ENCODE data around the gene MON2. TPM values are rescaled to one million over a fixed set of nuclear protein-coding genes. Genes with fewer than 3 reads are reported as not detected.

The MON2 gene
- total RNA-seq, 1 donor from 2014 or later = 33.1 TPM

DNA sequence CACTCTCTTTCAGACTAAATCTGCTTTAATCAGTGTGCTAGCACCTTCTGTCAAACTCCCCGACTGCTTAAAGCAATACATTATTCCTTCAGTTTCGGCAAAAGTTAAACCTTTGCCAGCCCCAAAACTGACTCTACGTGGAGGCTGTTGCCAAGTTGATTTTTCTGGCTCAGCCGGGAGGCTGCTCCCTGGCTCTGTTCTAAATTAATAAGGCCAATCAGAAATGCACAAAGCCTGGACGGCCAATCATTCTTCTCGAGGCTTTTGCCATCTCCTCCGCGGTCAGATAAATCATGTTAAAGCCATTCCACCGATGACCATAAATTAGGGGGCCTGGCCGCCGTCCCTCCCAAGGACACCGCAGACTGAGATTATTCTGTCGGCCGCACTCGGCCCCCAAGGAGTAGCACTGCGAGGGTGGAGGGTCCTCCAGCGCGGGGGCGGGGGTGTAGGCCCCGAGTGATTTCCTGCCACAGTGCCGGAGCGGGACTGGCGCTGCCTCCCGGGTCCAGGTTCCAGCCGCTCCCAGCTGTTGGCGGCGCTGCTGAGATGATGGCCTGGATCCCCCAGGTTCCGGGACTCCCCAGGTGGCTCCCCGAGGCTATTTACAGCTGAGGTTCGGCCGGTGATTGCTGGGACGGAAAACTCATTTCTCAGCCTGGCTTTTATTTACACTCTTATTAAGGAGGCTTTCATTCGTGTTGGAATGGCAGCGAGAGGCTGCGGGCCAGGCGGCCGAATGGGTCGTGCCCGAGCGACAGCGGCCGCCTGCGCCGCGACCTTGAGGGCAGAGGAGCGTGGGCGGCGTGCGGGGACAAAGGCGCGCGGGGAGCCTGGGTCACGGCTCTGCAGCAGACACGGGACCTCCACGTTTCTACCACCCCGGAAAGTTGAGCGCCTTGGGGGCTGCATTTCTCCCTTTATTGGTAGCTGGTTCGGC, 165.1 kb downstream of the MON2 start:
- Mint-ChIP-seq H3K4me1 (ENCODE audit: low read depth) (no peaks in the 10 kb centered on the region), H3K36me3 (ENCODE audit: low read depth) (peaks cover 1% of the 10 kb centered on the region), H3K27me3 (ENCODE audit: insufficient read depth) (peaks cover 81% of the 10 kb centered on the region), H3K27ac (no peak overlapping the region), H3K4me3 (peak overlapping the region; percentile 72), H3K9me3 (no peaks in the 10 kb centered on the region)
- no peak for DNase-seq (ENCODE audit: low spot score)
- intact Hi-C loops (cut with micrococcal nuclease) = loop anchor here (1.0 to 2.0 kb wide), 2 partner anchors 9 to 27 kb away; no protein-coding TSS in a partner anchor

- no peak for DNase-seq (ENCODE audit: low spot score)
- Mint-ChIP-seq H3K4me3 (peak overlapping the region; percentile 72), H3K9me3 (no peaks in the 10 kb centered on the region), H3K36me3 (ENCODE audit: low read depth) (peaks cover 1% of the 10 kb centered on the region), H3K27me3 (ENCODE audit: insufficient read depth) (peaks cover 82% of the 10 kb centered on the region), H3K27ac (no peak overlapping the region), H3K4me1 (ENCODE audit: low read depth) (no peaks in the 10 kb centered on the region)
- intact Hi-C loops (cut with micrococcal nuclease) = loop anchor here (1.0 kb wide), 1 partner anchor 8 kb away; no protein-coding TSS in a partner anchor
Observed at GRCh38 chr12:62632411-62632918, 165.8 kb downstream of the MON2 start.

GRCh38 chr12:62635649-62636048, 169.0 kb downstream of the MON2 start:
- intact Hi-C loops (cut with micrococcal nuclease) = no loop called here
- Mint-ChIP-seq H3K27me3 (ENCODE audit: insufficient read depth) (peaks cover 57% of the 10 kb centered on the region), H3K4me3 (no peak overlapping the region), H3K27ac (no peak overlapping the region), H3K9me3 (no peaks in the 10 kb centered on the region), H3K36me3 (ENCODE audit: low read depth) (peaks cover 1% of the 10 kb centered on the region), H3K4me1 (ENCODE audit: low read depth) (peaks cover 5% of the 10 kb centered on the region)
- no peak for DNase-seq (ENCODE audit: low spot score)

DNA sequence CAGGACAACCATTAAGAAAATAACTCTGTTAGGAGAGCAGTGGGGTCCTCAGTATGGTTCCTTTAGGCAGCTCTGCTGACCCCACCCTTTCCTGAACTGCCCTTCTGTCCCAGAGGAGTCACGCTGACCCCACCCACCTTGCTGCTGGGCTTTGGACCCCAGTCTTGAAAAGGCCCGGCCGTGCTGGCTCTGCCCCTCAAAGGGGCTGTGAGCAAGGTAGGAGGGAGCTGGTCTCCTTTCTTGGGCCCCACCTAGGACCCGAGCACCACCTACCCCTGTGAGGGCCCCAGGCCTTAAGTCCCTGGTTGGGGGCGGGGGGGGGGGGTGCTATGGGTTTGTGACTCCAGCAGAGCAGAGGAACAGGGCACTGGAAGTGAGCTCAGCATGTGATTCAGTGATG, 171.1 kb downstream of the MON2 start:
- H3K9me3 Mint-ChIP-seq = no peaks in the 10 kb centered on the region
- no peak for DNase-seq (ENCODE audit: low spot score)
- H3K4me1 Mint-ChIP-seq (ENCODE audit: low read depth) = peaks cover 17% of the 10 kb centered on the region
- H3K4me3 Mint-ChIP-seq = no peak overlapping the region
- no peak overlapping the region for H3K27ac Mint-ChIP-seq
- H3K27me3 Mint-ChIP-seq (ENCODE audit: insufficient read depth) = peaks cover 40% of the 10 kb centered on the region
- intact Hi-C loops (cut with micrococcal nuclease) = no loop called here
- H3K36me3 Mint-ChIP-seq (ENCODE audit: low read depth) = no peaks in the 10 kb centered on the region

DNA sequence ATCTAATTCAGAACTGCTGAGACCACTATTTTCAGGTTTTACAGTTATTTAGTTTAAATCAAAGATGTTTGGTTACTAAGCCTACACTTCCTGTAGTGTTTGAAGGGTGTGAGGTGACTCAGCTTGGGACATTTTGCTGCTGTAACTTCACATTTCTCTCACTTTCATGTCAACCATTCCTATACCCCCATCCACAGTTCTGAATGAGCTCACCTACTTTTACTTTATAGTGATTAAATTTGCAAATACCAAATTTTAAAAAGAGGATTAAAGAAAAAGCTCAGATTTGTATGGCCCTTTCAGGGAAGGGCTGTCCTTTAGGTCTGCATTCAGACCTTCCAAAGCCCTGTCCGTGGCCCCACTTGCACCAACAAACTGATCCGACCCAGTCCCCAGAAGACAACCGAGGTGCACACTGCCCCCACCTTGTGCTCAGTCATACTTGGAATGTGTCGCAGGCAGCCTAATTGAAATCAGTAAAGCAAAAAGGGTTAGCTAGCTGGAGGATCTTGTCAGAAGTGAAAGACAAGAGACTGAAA, 174.4 kb downstream of the MON2 start:
- Mint-ChIP-seq H3K4me3 (no peak overlapping the region), H3K27ac (peak overlapping the region; percentile 54), H3K36me3 (ENCODE audit: low read depth) (no peaks in the 10 kb centered on the region), H3K9me3 (no peaks in the 10 kb centered on the region), H3K27me3 (ENCODE audit: insufficient read depth) (peaks cover 18% of the 10 kb centered on the region), H3K4me1 (ENCODE audit: low read depth) (peaks cover 17% of the 10 kb centered on the region)
- DNase-seq (ENCODE audit: low spot score) = no peak
- intact Hi-C loops (cut with micrococcal nuclease) = loop anchor here (1.0 to 5.0 kb wide), 4 partner anchors 9 to 380 kb away; partner anchors contain the start of gene USP15

GRCh38 chr12:62642486-62642885, 175.9 kb downstream of the MON2 start:
- no peaks in the 10 kb centered on the region for H3K9me3 Mint-ChIP-seq
- intact Hi-C loops (cut with micrococcal nuclease) = loop anchor here (5.0 kb wide), 1 partner anchor 115 kb away; no protein-coding TSS in a partner anchor
- H3K4me1 Mint-ChIP-seq (ENCODE audit: low read depth) = peaks cover 20% of the 10 kb centered on the region
- no peak overlapping the region for H3K4me3 Mint-ChIP-seq
- no peaks in the 10 kb centered on the region for H3K36me3 Mint-ChIP-seq (ENCODE audit: low read depth)
- no peak for DNase-seq (ENCODE audit: low spot score)
- H3K27me3 Mint-ChIP-seq (ENCODE audit: insufficient read depth) = peaks cover 9% of the 10 kb centered on the region
- no peak overlapping the region for H3K27ac Mint-ChIP-seq

DNA sequence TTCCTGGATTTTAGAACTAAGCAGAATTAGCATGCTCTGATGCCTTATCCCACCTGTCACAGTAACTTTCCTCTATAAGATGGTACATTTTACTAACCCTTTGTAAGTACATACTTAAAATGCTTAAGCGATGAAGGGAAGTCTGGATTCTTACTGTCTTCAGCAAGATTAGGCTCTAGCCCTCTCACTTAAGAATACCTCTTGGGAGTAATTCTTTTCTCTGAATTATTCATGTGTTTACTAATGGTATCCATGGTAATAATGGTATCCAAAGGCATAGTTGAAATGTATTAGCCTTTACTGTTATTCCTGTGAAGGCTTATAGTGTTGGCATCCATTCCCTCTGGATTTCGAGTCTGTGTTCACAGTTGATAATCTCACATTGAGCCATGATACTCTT, 176.9 kb downstream of the MON2 start:
- H3K4me3 Mint-ChIP-seq = no peak overlapping the region
- no peak overlapping the region for H3K27ac Mint-ChIP-seq
- intact Hi-C loops (cut with micrococcal nuclease) = loop anchor here (5.0 kb wide), 1 partner anchor 114 kb away; no protein-coding TSS in a partner anchor
- H3K36me3 Mint-ChIP-seq (ENCODE audit: low read depth) = no peaks in the 10 kb centered on the region
- H3K4me1 Mint-ChIP-seq (ENCODE audit: low read depth) = peaks cover 23% of the 10 kb centered on the region
- peaks cover 14% of the 10 kb centered on the region for H3K27me3 Mint-ChIP-seq (ENCODE audit: insufficient read depth)
- DNase-seq (ENCODE audit: low spot score) = no peak
- H3K9me3 Mint-ChIP-seq = no peaks in the 10 kb centered on the region

DNA sequence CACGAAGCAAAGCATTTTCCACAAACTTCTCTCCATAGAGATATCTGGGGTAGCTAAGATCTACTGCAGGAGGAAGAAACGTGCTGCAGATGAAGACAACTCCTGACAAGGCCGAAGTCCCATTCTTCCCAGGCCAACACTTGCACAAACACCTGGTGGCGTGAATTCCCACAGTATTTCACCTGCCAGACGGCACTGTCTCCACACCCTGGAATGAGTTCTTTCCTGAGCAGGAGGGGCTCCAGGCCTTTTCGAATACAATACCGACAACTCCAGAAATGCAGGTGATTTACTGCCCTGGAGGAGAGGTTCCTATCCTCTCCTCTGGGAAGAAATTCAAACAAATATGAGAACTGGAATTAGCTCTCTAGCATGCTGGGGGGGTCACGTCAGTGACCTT, 179.9 kb downstream of the MON2 start:
- peaks cover 9% of the 10 kb centered on the region for H3K4me1 Mint-ChIP-seq (ENCODE audit: low read depth)
- H3K4me3 Mint-ChIP-seq = no peak overlapping the region
- no peaks in the 10 kb centered on the region for H3K9me3 Mint-ChIP-seq
- no peak overlapping the region for H3K27ac Mint-ChIP-seq
- intact Hi-C loops (cut with micrococcal nuclease) = no loop called here
- peaks cover 12% of the 10 kb centered on the region for H3K27me3 Mint-ChIP-seq (ENCODE audit: insufficient read depth)
- H3K36me3 Mint-ChIP-seq (ENCODE audit: low read depth) = peaks cover 1% of the 10 kb centered on the region
- DNase-seq (ENCODE audit: low spot score) = no peak

- Mint-ChIP-seq H3K27ac (no peak overlapping the region), H3K36me3 (ENCODE audit: low read depth) (peaks cover 1% of the 10 kb centered on the region), H3K4me3 (no peak overlapping the region), H3K9me3 (no peaks in the 10 kb centered on the region), H3K27me3 (ENCODE audit: insufficient read depth) (peaks cover 14% of the 10 kb centered on the region), H3K4me1 (ENCODE audit: low read depth) (peaks cover 6% of the 10 kb centered on the region)
- intact Hi-C loops (cut with micrococcal nuclease) = no loop called here
- DNase-seq (ENCODE audit: low spot score) = no peak
Observed at GRCh38 chr12:62647586-62647985, 181.0 kb downstream of the MON2 start.

- intact Hi-C loops (cut with micrococcal nuclease) = no loop called here
- peaks cover 10% of the 10 kb centered on the region for H3K4me1 Mint-ChIP-seq (ENCODE audit: low read depth)
- H3K36me3 Mint-ChIP-seq (ENCODE audit: low read depth) = peaks cover 1% of the 10 kb centered on the region
- no peak for DNase-seq (ENCODE audit: low spot score)
- H3K27me3 Mint-ChIP-seq (ENCODE audit: insufficient read depth) = peaks cover 19% of the 10 kb centered on the region
- H3K9me3 Mint-ChIP-seq = no peaks in the 10 kb centered on the region
- no peak overlapping the region for H3K4me3 Mint-ChIP-seq
- no peak overlapping the region for H3K27ac Mint-ChIP-seq
Observed at GRCh38 chr12:62649412-62650138, 182.9 kb downstream of the MON2 start.
